Esophagus muscularis mucosa (tissue), 4 donors: Measurements from ENCODE around the gene ZNF774.

Source experiments
- EP300 ChIP-seq: sonication (generic); formaldehyde crosslinking; IDR thresholded peaks from one replicate; pipeline ENCODE4 v1.6.1; 2017; ENCODE audit warnings: antibody characterized with exemption
- POLR2A ChIP-seq: fragments of 450-650 bp; IDR thresholded peaks from one replicate; pipeline ENCODE4 v1.6.1; 2017; ENCODE audit warnings: antibody characterized with exemption, moderate library complexity, mild to moderate bottlenecking, low read depth
- TF ChIP-seq, protein P1 (sequence below), 3 experiments: fragments of 200-600 bp in 2 of 3; fragments of 450-650 bp in 1 of 3; sonication (generic) in 2 of 3; IDR thresholded peaks; one replicate each; pipeline ENCODE4 v1.5.1; 2017 to 2019; ENCODE audit warnings: antibody characterized with exemption in 3 of 3, mild to moderate bottlenecking in 2 of 3, moderate library complexity in 1 of 3

DNA sequence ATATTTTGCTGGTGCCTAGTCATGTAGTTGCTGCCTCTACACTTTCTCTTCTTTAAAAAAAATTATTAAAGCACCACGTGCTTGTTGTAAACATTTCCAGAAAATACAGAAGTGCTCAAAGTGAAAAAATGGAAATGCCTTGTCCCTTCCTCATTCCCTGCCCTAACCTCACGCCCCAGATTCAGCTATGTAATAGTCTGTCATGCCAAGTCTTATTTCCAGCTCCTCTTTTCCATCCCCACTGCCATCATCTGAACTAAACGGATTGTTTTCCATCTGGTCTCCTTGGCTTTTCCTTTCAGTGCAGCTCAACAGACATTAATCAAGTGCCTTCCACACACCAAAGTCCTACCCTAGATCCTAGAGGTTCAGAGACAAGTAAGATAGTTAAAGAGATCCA lies 15.5 kb downstream of the ZNF774 start:
- TF ChIP-seq POLR2A (no peak), EP300 (no peak)
- TF ChIP-seq, protein P1, sequence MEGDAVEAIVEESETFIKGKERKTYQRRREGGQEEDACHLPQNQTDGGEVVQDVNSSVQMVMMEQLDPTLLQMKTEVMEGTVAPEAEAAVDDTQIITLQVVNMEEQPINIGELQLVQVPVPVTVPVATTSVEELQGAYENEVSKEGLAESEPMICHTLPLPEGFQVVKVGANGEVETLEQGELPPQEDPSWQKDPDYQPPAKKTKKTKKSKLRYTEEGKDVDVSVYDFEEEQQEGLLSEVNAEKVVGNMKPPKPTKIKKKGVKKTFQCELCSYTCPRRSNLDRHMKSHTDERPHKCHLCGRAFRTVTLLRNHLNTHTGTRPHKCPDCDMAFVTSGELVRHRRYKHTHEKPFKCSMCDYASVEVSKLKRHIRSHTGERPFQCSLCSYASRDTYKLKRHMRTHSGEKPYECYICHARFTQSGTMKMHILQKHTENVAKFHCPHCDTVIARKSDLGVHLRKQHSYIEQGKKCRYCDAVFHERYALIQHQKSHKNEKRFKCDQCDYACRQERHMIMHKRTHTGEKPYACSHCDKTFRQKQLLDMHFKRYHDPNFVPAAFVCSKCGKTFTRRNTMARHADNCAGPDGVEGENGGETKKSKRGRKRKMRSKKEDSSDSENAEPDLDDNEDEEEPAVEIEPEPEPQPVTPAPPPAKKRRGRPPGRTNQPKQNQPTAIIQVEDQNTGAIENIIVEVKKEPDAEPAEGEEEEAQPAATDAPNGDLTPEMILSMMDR (IDR thresholded peaks at IDR 0.05): no peak
